ENCODE data around the gene MACROD2. TPM values are rescaled to one million over a fixed set of nuclear protein-coding genes. Genes with fewer than 3 reads are reported as not detected.

Gene MACROD2
- total RNA-seq, 2 donors from 2014 or later = 0.95 to 4.2 TPM

GRCh38 chr20:15991279-15991678 lies 1996.0 kb downstream of the MACROD2 start:
- H3K9me3 ChIP-seq = peaks cover 2% of the 10 kb centered on the region
- H3K27me3 ChIP-seq (replicated peaks; ENCODE audit: insufficient read depth) = no peaks in the 10 kb centered on the region
- TF ChIP-seq CTCF (IDR thresholded peaks at IDR 0.05) = no peak
- DNase-seq (ENCODE audit: low spot score) (no peak), ATAC-seq (ENCODE audit: insufficient number of reproducible peaks, low FRiP score, low read depth) (no peak)
- no peaks in the 10 kb centered on the region for H3K36me3 ChIP-seq
- H3K4me3 ChIP-seq = no peak overlapping the region
- no peak overlapping the region for H3K27ac ChIP-seq
- no peaks in the 10 kb centered on the region for H3K4me1 ChIP-seq (ENCODE audit: control insufficient read depth in 1 of 2, low read depth in 2 of 2)

- Histone ChIP-seq H3K9me3 (peaks cover 15% of the 10 kb centered on the region), H3K4me3 (no peak overlapping the region), H3K36me3 (no peaks in the 10 kb centered on the region), H3K27ac (no peak overlapping the region), H3K27me3 (replicated peaks; ENCODE audit: insufficient read depth) (no peaks in the 10 kb centered on the region), H3K4me1 (ENCODE audit: control insufficient read depth in 1 of 2, low read depth in 2 of 2) (no peaks in the 10 kb centered on the region)
- DNase-seq (ENCODE audit: low spot score) (no peak), ATAC-seq (ENCODE audit: insufficient number of reproducible peaks, low FRiP score, low read depth) (no peak)
- TF ChIP-seq CTCF (IDR thresholded peaks at IDR 0.05) = no peak
Measured at GRCh38 chr20:15992564-15992963, 1997.2 kb downstream of the MACROD2 start.

DNA sequence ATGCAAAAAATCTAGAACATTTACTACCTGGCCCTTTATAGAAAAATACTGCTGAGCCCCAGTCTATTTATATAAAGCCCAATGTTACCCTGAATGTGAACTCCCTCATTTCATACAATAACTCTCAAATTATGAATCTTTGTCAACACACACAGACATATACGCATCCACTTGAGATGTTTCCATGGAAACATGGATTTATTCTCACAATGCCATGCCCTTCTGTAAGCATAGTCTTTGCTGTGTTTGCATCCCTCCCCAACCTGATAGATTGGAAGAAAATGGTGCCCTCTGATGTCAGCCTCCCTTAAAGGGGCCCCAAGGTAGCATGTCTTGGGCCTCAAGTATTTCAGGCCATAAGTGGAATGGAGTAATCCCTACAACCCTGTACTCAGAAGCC lies 2004.8 kb downstream of the MACROD2 start:
- no peak for DNase-seq (ENCODE audit: low spot score)
- no peaks in the 10 kb centered on the region for H3K4me1 ChIP-seq (ENCODE audit: control insufficient read depth in 1 of 2, low read depth in 2 of 2)
- no peaks in the 10 kb centered on the region for H3K27me3 ChIP-seq (replicated peaks; ENCODE audit: insufficient read depth)
- H3K4me3 ChIP-seq = no peak overlapping the region
- no peak for TF ChIP-seq CTCF (IDR thresholded peaks at IDR 0.05)
- peaks cover 19% of the 10 kb centered on the region for H3K9me3 ChIP-seq
- no peak overlapping the region for H3K27ac ChIP-seq
- ATAC-seq (ENCODE audit: insufficient number of reproducible peaks, low FRiP score, low read depth) = no peak
- H3K36me3 ChIP-seq = no peaks in the 10 kb centered on the region

DNA sequence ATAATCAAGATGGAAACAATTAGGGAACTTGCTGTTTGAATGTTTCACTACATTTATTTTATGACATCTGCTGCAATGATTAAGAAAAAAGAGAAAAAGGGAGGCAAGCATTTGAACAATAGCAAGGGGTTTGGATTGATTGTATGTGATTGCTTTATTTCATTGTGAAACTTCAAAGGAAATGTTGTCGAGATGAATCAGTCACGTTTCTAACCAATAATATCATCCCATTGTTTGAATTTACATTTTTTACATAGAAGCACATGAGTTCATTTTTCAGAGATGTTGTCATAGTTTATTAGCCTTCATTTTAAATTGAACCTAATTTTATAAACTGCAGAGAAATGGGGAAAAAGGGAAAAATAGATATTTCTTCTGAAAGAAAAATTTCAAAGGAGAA lies 2006.0 kb downstream of the MACROD2 start:
- ATAC-seq (ENCODE audit: insufficient number of reproducible peaks, low FRiP score, low read depth) = no peak
- H3K4me3 ChIP-seq = no peak overlapping the region
- H3K9me3 ChIP-seq = peaks cover 16% of the 10 kb centered on the region
- no peak for DNase-seq (ENCODE audit: low spot score)
- no peaks in the 10 kb centered on the region for H3K36me3 ChIP-seq
- no peak for TF ChIP-seq CTCF (IDR thresholded peaks at IDR 0.05)
- H3K27ac ChIP-seq = no peak overlapping the region
- no peaks in the 10 kb centered on the region for H3K4me1 ChIP-seq (ENCODE audit: control insufficient read depth in 1 of 2, low read depth in 2 of 2)
- no peaks in the 10 kb centered on the region for H3K27me3 ChIP-seq (replicated peaks; ENCODE audit: insufficient read depth)

GRCh38 chr20:16003310-16003709 lies 2008.0 kb downstream of the MACROD2 start:
- H3K27ac ChIP-seq = no peak overlapping the region
- H3K4me3 ChIP-seq = no peak overlapping the region
- no peaks in the 10 kb centered on the region for H3K27me3 ChIP-seq (replicated peaks; ENCODE audit: insufficient read depth)
- TF ChIP-seq CTCF (IDR thresholded peaks at IDR 0.05) = no peak
- H3K9me3 ChIP-seq = peaks cover 3% of the 10 kb centered on the region
- no peak for DNase-seq (ENCODE audit: low spot score)
- no peaks in the 10 kb centered on the region for H3K4me1 ChIP-seq (ENCODE audit: control insufficient read depth in 1 of 2, low read depth in 2 of 2)
- no peaks in the 10 kb centered on the region for H3K36me3 ChIP-seq
- ATAC-seq (ENCODE audit: insufficient number of reproducible peaks, low FRiP score, low read depth) = no peak
